GM12878 (cell line): ENCODE data around the gene CYP26A1. TPM values are rescaled to one million over a fixed set of nuclear protein-coding genes. Genes with fewer than 3 reads are reported as not detected.

Experiments
- ATAC-seq: fragments of 200-7000 bp; cut with Tn5 transposase; 3 replicates; pipeline ENCODE4 v1.9.1; 2020; ENCODE audit warnings: mild to moderate bottlenecking, moderate library complexity
- BruUV-seq: library from RNA; stranded (reverse); fragments of 400-500 nt; replicated peaks from 2 replicates; lab custom pipeline; 2021; lab: Mats Ljungman, UMichigan
- CTCF ChIA-PET: fragments of 300-600 bp; sonication (Branson Sonifier 250); formaldehyde crosslinking; extraction: SDS; loops from one replicate; lab custom pipeline; 2021; ENCODE audit warnings: inconsistent platforms; lab: Yijun Ruan, JAX
- POLR2A ChIA-PET: fragments of 350-600 bp; formaldehyde crosslinking; extraction: SDS; loops from one replicate; lab custom pipeline; 2021; ENCODE audit warnings: inconsistent platforms; lab: Charles Lee
- RAD21 ChIA-PET: fragments of 300-600 bp; sonication (Branson Sonifier 250); formaldehyde crosslinking; loops from one replicate; lab custom pipeline; 2023; ENCODE audit warnings: antibody characterized with exemption; ENCODE audit not compliant: unreplicated experiment; lab: Charles Lee
- SMC1A ChIA-PET: fragments of 300-600 bp; sonication (Branson Sonifier 250); formaldehyde crosslinking; loops from one replicate; lab custom pipeline; 2023; ENCODE audit not compliant: unreplicated experiment, uncharacterized antibody; lab: Charles Lee
- DNase-seq: peaks from one replicate; pipeline ENCODE4 v3.0.0-alpha.2; 2011; ENCODE audit warnings: low read depth, low spot score
- FAIRE-seq: peaks from 3 replicates; lab custom pipeline; 2011; peaks lifted over from hg19 to GRCh38; lab: Jason Lieb, UNC
- H2AFZ ChIP-seq: 2 replicates; pipeline ENCODE4 v1.6.0; 2011; ENCODE audit warnings: low read depth, low read length, control low read depth; ENCODE audit not compliant: control insufficient read depth
- H3K27ac ChIP-seq: 2 replicates; pipeline ENCODE4 v1.5.1; 2011; ENCODE audit warnings: control low read depth; ENCODE audit not compliant: control insufficient read depth, insufficient read depth
- H3K27me3 ChIP-seq, 2 experiments: replicated peaks in 1 of 2; 2 replicates each; pipeline versions ENCODE4 v1.6.0 to v1.6.1; 2011; ENCODE audit warnings: low read length in 1 of 2; ENCODE audit not compliant: control insufficient read depth in 2 of 2, insufficient read depth in 2 of 2
- H3K36me3 ChIP-seq, 2 experiments: 2 replicates each; pipeline ENCODE4 v1.5.1; 2011; ENCODE audit warnings: low read length in 1 of 2; ENCODE audit not compliant: control insufficient read depth in 2 of 2, insufficient read depth in 2 of 2
- H3K4me1 ChIP-seq: 2 replicates; pipeline ENCODE4 v1.6.1; 2011; ENCODE audit warnings: mild to moderate bottlenecking, low read length, moderate library complexity, mixed read lengths; ENCODE audit not compliant: control insufficient read depth, insufficient read depth
- H3K4me2 ChIP-seq: 2 replicates; pipeline ENCODE4 v1.6.0; 2011; ENCODE audit warnings: control low read depth; ENCODE audit not compliant: control insufficient read depth, insufficient read depth
- H3K4me3 ChIP-seq: fragments of 200-600 bp; sonication (generic); 2 replicates; pipeline ENCODE4 v1.5.1; 2016
- H3K79me2 ChIP-seq: 2 replicates; pipeline ENCODE4 v1.6.0; 2011; ENCODE audit warnings: low read length; ENCODE audit not compliant: control insufficient read depth, insufficient read depth
- H3K9ac ChIP-seq: 2 replicates; pipeline ENCODE4 v1.8.0; 2011; ENCODE audit warnings: low read length, control low read depth, mixed read lengths; ENCODE audit not compliant: control insufficient read depth, insufficient read depth
- H3K9me3 ChIP-seq: replicated peaks from 3 replicates; pipeline ENCODE4 v1.5.1; 2011; ENCODE audit warnings: mild to moderate bottlenecking, low read length; ENCODE audit not compliant: control insufficient read depth, insufficient read depth
- H4K20me1 ChIP-seq: 2 replicates; pipeline ENCODE4 v1.6.0; 2011; ENCODE audit not compliant: control insufficient read depth, insufficient read depth
- ATF3 ChIP-seq: IDR thresholded peaks from 2 replicates; pipeline ENCODE4 v1.6.1; 2011; ENCODE audit warnings: low read depth, mild to moderate bottlenecking, low read length, moderate library complexity, borderline replicate concordance; ENCODE audit errors: extremely low read depth
- ATF7 ChIP-seq: fragments of 450-650 bp; IDR thresholded peaks from 2 replicates; pipeline ENCODE4 v1.6.1; 2016; ENCODE audit warnings: low read depth, mild to moderate bottlenecking
- CHD4 ChIP-seq: fragments of 200-600 bp; sonication (generic); IDR thresholded peaks from 2 replicates; pipeline ENCODE4 v1.6.1; 2016; ENCODE audit warnings: mild to moderate bottlenecking
- CREB1 ChIP-seq: IDR thresholded peaks from 2 replicates; pipeline ENCODE4 v1.6.1; 2012; ENCODE audit warnings: low read depth, mild to moderate bottlenecking, inconsistent platforms
- E4F1 ChIP-seq: fragments of 450-650 bp; IDR thresholded peaks from 2 replicates; pipeline ENCODE4 v1.6.1; 2018; ENCODE audit warnings: borderline replicate concordance, mild to moderate bottlenecking; ENCODE audit not compliant: partially characterized antibody
- ETV6 ChIP-seq, 2 experiments: fragments of 450-650 bp in 1 of 2; IDR thresholded peaks in 1 of 2; conservative IDR thresholded peaks in 1 of 2; 2 replicates each; pipeline ENCODE4 v1.6.1; 2014; ENCODE audit warnings: antibody characterized with exemption in 1 of 2, borderline replicate concordance in 1 of 2, low read depth in 1 of 2, mild to moderate bottlenecking in 1 of 2, moderate library complexity in 1 of 2
- HDAC6 ChIP-seq: fragments of 200-600 bp; sonication (generic); IDR thresholded peaks from one replicate; pipeline ENCODE4 v1.8.0; 2017; ENCODE audit warnings: antibody characterized with exemption; ENCODE audit not compliant: unreplicated experiment
- KAT2A ChIP-seq: conservative IDR thresholded peaks from 2 replicates; pipeline ENCODE4 v1.6.1; 2011; ENCODE audit warnings: low read depth, low read length; ENCODE audit not compliant: control insufficient read depth
- NR2C1 ChIP-seq: fragments of 450-650 bp; IDR thresholded peaks from 2 replicates; pipeline ENCODE4 v1.6.1; 2017; ENCODE audit warnings: antibody characterized with exemption, mild to moderate bottlenecking, moderate library complexity
- PBX3 ChIP-seq: IDR thresholded peaks from 2 replicates; pipeline ENCODE4 v1.6.1; 2011; ENCODE audit warnings: mild to moderate bottlenecking, low read depth, low read length, moderate library complexity; ENCODE audit not compliant: insufficient replicate concordance
- SMAD5 ChIP-seq: IDR thresholded peaks from 2 replicates; pipeline ENCODE4 v1.6.1; 2016; ENCODE audit warnings: antibody characterized with exemption, low read depth
- ZNF217 ChIP-seq: fragments of 450-650 bp; IDR thresholded peaks from 2 replicates; pipeline ENCODE4 v1.6.1; 2017; ENCODE audit warnings: antibody characterized with exemption, mild to moderate bottlenecking
- WGBS: methylation state at CpG from one replicate; pipeline ENCODE4 v1.1.6; 2016; ENCODE audit warnings: low lambda C conversion rate; ENCODE audit not compliant: insufficient replicate concordance, insufficient coverage; ENCODE audit errors: missing lambda C conversion rate; 5-methylcytosine and 5-hydroxymethylcytosine counted together
- in situ Hi-C: fragments of 300-500 bp; cut with MboI; formaldehyde crosslinking; loops from 9 replicates; pipeline ENCODE4 v1.14.3; 2018; ENCODE audit warnings: mixed read lengths
- intact Hi-C: fragments of 100-400 bp; cut with micrococcal nuclease; formaldehyde crosslinking; loops from one replicate; pipeline ENCODE4 v1.14.2; 2022; ENCODE audit not compliant: unreplicated experiment
- polyA plus RNA-seq, 11 experiments: library from polyadenylated mRNA; depleted of rRNA in 4 of 11; unstranded in 6 of 11; stranded (reverse) in 5 of 11; fragments of >200 nt; fragmentation: Nextera tagmentation in 4 of 11; fragmentation: Illumina TruSeq in 1 of 11; extraction: Ambion mirVana in 4 of 11; extraction: Trizol in 1 of 11; gene quantifications; 1 replicate in 1 of 11; 2 replicates in 10 of 11; pipeline versions ENCODE4 v1.2.1 to v1.2.3, GENCODE V29; 2011 to 2016; ENCODE audit warnings: inconsistent platforms in 2 of 11, missing spikeins in 2 of 11, low read depth in 1 of 11
- total RNA-seq, 4 experiments: library from RNA; depleted of rRNA in 3 of 4; stranded (reverse); fragments of >200 nt in 3 of 4; fragmentation: Illumina TruSeq in 1 of 4; extraction: Trizol in 1 of 4; gene quantifications; 2 replicates each; pipeline versions ENCODE4 v1.2.1 to v1.2.3, GENCODE V29; 2013 to 2021

Gene CYP26A1
- total and polyA plus RNA-seq, 10 of the 15 experiments (the other 5 are each of a cell fraction or from before 2014, with no cell fraction given), result not detected

- no peak for FAIRE-seq
- in situ Hi-C loops, result no loop called here
- SMC1A ChIA-PET, result no interaction called here
- Histone ChIP-seq H2AFZ (no peak overlapping the region), H3K27me3 (no peaks in the 10 kb centered on the region), H3K36me3 (no peaks in the 10 kb centered on the region), H3K79me2 (no peaks in the 10 kb centered on the region), H3K4me1 (no peaks in the 10 kb centered on the region), H4K20me1 (no peaks in the 10 kb centered on the region), H3K9me3 (no peaks in the 10 kb centered on the region), H3K4me2 (no peak overlapping the region), H3K4me3 (no peak overlapping the region), H3K27ac (no peak overlapping the region), H3K9ac (no peak overlapping the region)
- intact Hi-C loops, result no loop called here
- BruUV-seq, result no TSS peak
- RAD21 ChIA-PET, result no interaction called here
- CTCF ChIA-PET, result no interaction called here
- POLR2A ChIA-PET, result no interaction called here
- no peak for TF ChIP-seq KAT2A
- TF ChIP-seq HDAC6, result no peak
- no peak for ATAC-seq
- DNase-seq, result no peak
- 94% methylated on average over 1 of the region's 1 CpG for WGBS
These were observed 40.9 kb upstream of the CYP26A1 start for GRCh38 chr10:93032809-93033137.

GRCh38 chr10:93034426-93034825 is 39.3 kb upstream of the CYP26A1 start:
- in situ Hi-C loops (no loop called here), intact Hi-C loops (no loop called here)
- Histone ChIP-seq H3K9me3 (no peaks in the 10 kb centered on the region), H3K4me1 (no peaks in the 10 kb centered on the region), H2AFZ (no peak overlapping the region), H3K27me3 (no peaks in the 10 kb centered on the region), H3K4me2 (no peak overlapping the region), H3K36me3 (no peaks in the 10 kb centered on the region), H3K27ac (no peak overlapping the region), H4K20me1 (no peaks in the 10 kb centered on the region), H3K79me2 (no peaks in the 10 kb centered on the region), H3K9ac (no peak overlapping the region), H3K4me3 (no peak overlapping the region)
- no peak for FAIRE-seq
- ChIA-PET CTCF (no interaction called here), SMC1A (interaction anchor here (1.0 kb wide), 1 partner anchor 28 kb away, joined by 3 read pairs; no protein-coding TSS in a partner anchor), POLR2A (no interaction called here), RAD21 (no interaction called here)
- no TSS peak for BruUV-seq
- 86% methylated on average over 1 of the region's 1 CpG for WGBS
- no peak for DNase-seq
- ATAC-seq, result no peak
- TF ChIP-seq PBX3 (no peak), NR2C1 (no peak), ZNF217 (no peak), ATF7 (no peak), E4F1 (no peak), ATF3 (no peak), CHD4 (no peak), SMAD5 (no peak), CREB1 (no peak), ETV6 (conservative IDR thresholded peaks at IDR 0.05 in 1 of 2, IDR thresholded peaks at IDR 0.05 in 1 of 2; ENCODE audit: borderline replicate concordance in 1 of 2, low read depth in 1 of 2) (no peak)
